ENCODE data around the gene PRR18. TPM values are rescaled to one million over a fixed set of nuclear protein-coding genes. Genes with fewer than 3 reads are reported as not detected.

Gene PRR18
- total RNA-seq, 1 experiment from 2014 or later, result not detected

- no peaks in the 10 kb centered on the region for H3K27me3 ChIP-seq (ENCODE audit: insufficient read depth, low read length)
- ChIA-PET CTCF (no interaction called here), RAD21 (ENCODE audit: low non-redundant PET in 1 of 2, low total read pairs in 2 of 2, uncharacterized antibody in 2 of 2, unreplicated experiment in 2 of 2) (no interaction called here), POLR2A (no interaction called here)
- TF ChIP-seq EZH2 (IDR thresholded peaks at IDR 0.05) (no peak), JUND (IDR thresholded peaks at IDR 0.05) (no peak), SRF (IDR thresholded peaks at IDR 0.05; ENCODE audit: low read depth) (no peak), ELF1 (IDR thresholded peaks at IDR 0.05; ENCODE audit: borderline replicate concordance, low read depth) (no peak), EZH2phosphoT487 (IDR thresholded peaks at IDR 0.05; ENCODE audit: borderline replicate concordance) (no peak), RAD21 (IDR thresholded peaks at IDR 0.05; ENCODE audit: low read depth) (no peak), ZNF274 (IDR thresholded peaks at IDR 0.05; ENCODE audit: low read depth, low read length) (no peak), ZBTB33 (IDR thresholded peaks at IDR 0.05; ENCODE audit: extremely low read depth, insufficient replicate concordance, low read length) (no peak), MAX (IDR thresholded peaks at IDR 0.05) (no peak)
- H3K4me3 ChIP-seq (replicated peaks in 1 of 2; ENCODE audit: low read depth in 1 of 2, low read length in 2 of 2), result no peak overlapping the region
- intact Hi-C loops (cut with micrococcal nuclease), result loop anchor here (2.0 kb wide), 1 partner anchor 19 kb away; no protein-coding TSS in a partner anchor
- no peak for ATAC-seq
- H3K27ac ChIP-seq (ENCODE audit: low read depth, low read length), result no peak overlapping the region
- no peaks in the 10 kb centered on the region for H3K4me1 ChIP-seq (ENCODE audit: control insufficient read depth in 1 of 2, insufficient read depth in 2 of 2, low read length in 2 of 2)
- H3K9ac ChIP-seq (ENCODE audit: low read length), result no peak overlapping the region
- H3K36me3 ChIP-seq (ENCODE audit: control insufficient read depth in 1 of 2, insufficient read depth in 2 of 2, low read length in 2 of 2), result no peaks in the 10 kb centered on the region
- no peak overlapping the region for H2AFZ ChIP-seq (ENCODE audit: low read depth, low read length, poor library complexity, severe bottlenecking)
- no peaks in the 10 kb centered on the region for H3K9me2 ChIP-seq (ENCODE audit: insufficient read depth)
- H3K4me2 ChIP-seq (ENCODE audit: low read length), result no peak overlapping the region
- no peaks in the 10 kb centered on the region for H3K9me3 ChIP-seq (ENCODE audit: control insufficient read depth in 1 of 2, insufficient read depth in 1 of 2, low read depth in 1 of 2, low read length in 2 of 2)
- no peaks in the 10 kb centered on the region for H3K79me2 ChIP-seq (ENCODE audit: insufficient read depth, low read length)
- H4K20me1 ChIP-seq (ENCODE audit: insufficient read depth), result no peaks in the 10 kb centered on the region
- no peak for DNase-seq (ENCODE audit: low read depth, low spot score)
- BruUV-seq (replicated peaks), result no TSS peak
Measured at GRCh38 chr6:166305562-166306117, 2.6 kb downstream of the PRR18 start.
